Ureter (tissue), 1 donor: Measurements from ENCODE around the gene ST8SIA4. TPM values are rescaled to one million over a fixed set of nuclear protein-coding genes. Genes with fewer than 3 reads are reported as not detected.

ENCODE experiments used
- DNase-seq: peaks from one replicate; pipeline ENCODE4 v3.0.0-alpha.2; 2020; ENCODE audit warnings: low spot score
- total RNA-seq: library from RNA; stranded (reverse); gene quantifications from one replicate; pipeline ENCODE4 v1.2.4, GENCODE V29; 2023
- donor health status: DM: yes; HTN: yes; CAD: no.

Gene ST8SIA4
- total RNA-seq, 1 donor from 2014 or later = 6.5 TPM

GRCh38 chr5:100832252-100833230 is 70.5 kb downstream of the ST8SIA4 start:
- DNase-seq = no peak

GRCh38 chr5:100828898-100829356 is 74.2 kb downstream of the ST8SIA4 start:
- DNase-seq = no peak

GRCh38 chr5:100828071-100828897 is 74.8 kb downstream of the ST8SIA4 start:
- DNase-seq = no peak

- no peak for DNase-seq
These were observed 75.6 kb downstream of the ST8SIA4 start for GRCh38 chr5:100827481-100827889.

- DNase-seq = no peak
These were observed 76.9 kb downstream of the ST8SIA4 start for GRCh38 chr5:100826133-100826532.

GRCh38 chr5:100824635-100825034 is 78.4 kb downstream of the ST8SIA4 start:
- no peak for DNase-seq

GRCh38 chr5:100823812-100824211 is 79.3 kb downstream of the ST8SIA4 start:
- no peak for DNase-seq

- no peak for DNase-seq
These were observed 81.3 kb downstream of the ST8SIA4 start for GRCh38 chr5:100821751-100822150.

- no peak for DNase-seq
These were observed 84.7 kb downstream of the ST8SIA4 start for GRCh38 chr5:100818340-100818739.

GRCh38 chr5:100803397-100803796 is 99.7 kb downstream of the ST8SIA4 start:
- DNase-seq = no peak

GRCh38 chr5:100802208-100802607 is 100.9 kb downstream of the ST8SIA4 start:
- DNase-seq = no peak

- DNase-seq = no peak
These were observed 102.5 kb downstream of the ST8SIA4 start for GRCh38 chr5:100800562-100800961.

- DNase-seq = no peak
These were observed 103.9 kb downstream of the ST8SIA4 start for GRCh38 chr5:100799166-100799565.

GRCh38 chr5:100797861-100798260 is 105.2 kb downstream of the ST8SIA4 start:
- no peak for DNase-seq

GRCh38 chr5:100796851-100797250 is 106.2 kb downstream of the ST8SIA4 start:
- no peak for DNase-seq

- DNase-seq = no peak
These were observed 108.2 kb downstream of the ST8SIA4 start for GRCh38 chr5:100794844-100795243.

GRCh38 chr5:100794218-100794617 is 108.9 kb downstream of the ST8SIA4 start:
- DNase-seq = no peak

GRCh38 chr5:100792781-100793180 is 110.3 kb downstream of the ST8SIA4 start:
- no peak for DNase-seq

GRCh38 chr5:100791391-100791790 is 111.7 kb downstream of the ST8SIA4 start:
- DNase-seq = no peak

- DNase-seq = no peak
These were observed 112.1 kb downstream of the ST8SIA4 start for GRCh38 chr5:100790951-100791350.

GRCh38 chr5:100790170-100790665 is 112.9 kb downstream of the ST8SIA4 start:
- DNase-seq = no peak

- no peak for DNase-seq
These were observed 113.4 kb downstream of the ST8SIA4 start for GRCh38 chr5:100789694-100790093.
